ENCODE results near the gene SCYGR5. TPM values are rescaled to one million over a fixed set of nuclear protein-coding genes. Genes with fewer than 3 reads are reported as not detected.
A peak's percentile ranks its signal among the peaks of the same experiment; 100 is the strongest.

Gene SCYGR5
- total RNA-seq, 6 experiments from 2014 or later, result not detected

GRCh38 chr2:227710986-227711385 lies 44.4 kb downstream of the SCYGR5 start:
- TF ChIP-seq CTCF (IDR thresholded peaks at IDR 0.05) (no peak), POLR2A (IDR thresholded peaks at IDR 0.05) (no peak)
- no peaks in the 10 kb centered on the region for H3K9me3 ChIP-seq
- DNase-seq (no peak), ATAC-seq (no peak)
- no peaks in the 10 kb centered on the region for H3K36me3 ChIP-seq
- no peaks in the 10 kb centered on the region for H3K27me3 ChIP-seq
- intact Hi-C loops (cut with DNase I), result no loop called here
- H3K4me3 ChIP-seq, result no peak overlapping the region
- H3K4me1 ChIP-seq, result peaks cover 0 to 22% (median 3%) of the 10 kb centered on the region in 4 donors
- WGBS (ENCODE audit: insufficient coverage, low coverage, low lambda C conversion rate, missing lambda C conversion rate), result 71% methylated on average over 4 of the region's 7 CpGs
- no peak overlapping the region for H3K27ac ChIP-seq

GRCh38 chr2:227713291-227713690 lies 46.7 kb downstream of the SCYGR5 start:
- no peak for DNase-seq
- intact Hi-C loops (cut with DNase I), result no loop called here
- Histone ChIP-seq H3K4me3 (no peak overlapping the region), H3K36me3 (no peaks in the 10 kb centered on the region), H3K4me1 (peaks cover 0 to 7% (median 1%) of the 10 kb centered on the region in 4 donors), H3K27ac (no peak overlapping the region), H3K27me3 (no peaks in the 10 kb centered on the region), H3K9me3 (no peaks in the 10 kb centered on the region)
- no peak for ATAC-seq
- no peak for TF ChIP-seq CTCF (IDR thresholded peaks at IDR 0.05)
- TF ChIP-seq POLR2A (IDR thresholded peaks at IDR 0.05), result no peak
- 100% methylated on average over 1 of the region's 1 CpG for WGBS (ENCODE audit: insufficient coverage, low coverage, low lambda C conversion rate, missing lambda C conversion rate)

GRCh38 chr2:227716501-227716900 lies 49.9 kb downstream of the SCYGR5 start:
- H3K4me1 ChIP-seq, result peaks cover 0 to 10% (median 4%) of the 10 kb centered on the region in 4 donors
- 77% methylated on average over 2 of the region's 2 CpGs for WGBS (ENCODE audit: insufficient coverage, low coverage, low lambda C conversion rate, missing lambda C conversion rate)
- H3K27me3 ChIP-seq, result no peaks in the 10 kb centered on the region
- no peaks in the 10 kb centered on the region for H3K36me3 ChIP-seq
- intact Hi-C loops (cut with DNase I), result no loop called here
- peak overlapping the region; percentile 41 to 69 (median 66) for H3K4me3 ChIP-seq
- ATAC-seq, result no peak
- DNase-seq, result no peak
- H3K9me3 ChIP-seq, result no peaks in the 10 kb centered on the region
- TF ChIP-seq POLR2A (IDR thresholded peaks at IDR 0.05) (no peak), CTCF (IDR thresholded peaks at IDR 0.05) (no peak)
- peak overlapping the region; percentile 53 to 87 (median 77) for H3K27ac ChIP-seq

Other genes starting within 250 kb of the SCYGR5 start
- 10 to 100 TPM; 25.2 to 70.0 (median 39.5) TPM for gene AGFG1, start 194.6 kb upstream of the SCYGR5 start, total RNA-seq
- not detected for gene SCYGR2, start 67.9 kb upstream of the SCYGR5 start, total RNA-seq
- not detected for gene SCYGR3, start 52.0 kb upstream of the SCYGR5 start, total RNA-seq
- not detected for gene SCYGR4, start 49.3 kb upstream of the SCYGR5 start, total RNA-seq
- gene SLC19A3, start 51.2 kb downstream of the SCYGR5 start, total RNA-seq, result 10 to 100 TPM; 13.7 to 44.1 (median 16.8) TPM
- not detected for gene SCYGR6, start 58.0 kb downstream of the SCYGR5 start, total RNA-seq
- gene SCYGR7, start 61.5 kb downstream of the SCYGR5 start, total RNA-seq, result not detected
- gene SCYGR8, start 79.1 kb downstream of the SCYGR5 start, total RNA-seq, result not detected
- gene CCL20, start 147.0 kb downstream of the SCYGR5 start, total RNA-seq, result 100 to 1,000 TPM in 2 of 6 experiments, 10 to 100 TPM in 1, under 1 TPM in 1, not detected in 2; 0.88 to 111 (median 76.4) TPM
- not detected for gene DAW1, start 204.8 kb downstream of the SCYGR5 start, total RNA-seq

Data from right lobe of liver (tissue), 6 donors.